Ovary (tissue), 9 donors: ENCODE measurements around the gene KRTAP19-7. TPM values are rescaled to one million over a fixed set of nuclear protein-coding genes. Genes with fewer than 3 reads are reported as not detected.

Experiments
- DNase-seq, 5 donors: peaks; one replicate each; pipeline ENCODE4 v3.0.0-alpha.2; 2019 to 2020
- H3K27ac ChIP-seq, 2 donors: fragments of 200-600 bp; one replicate each; pipeline versions ENCODE4 v1.5.1 to v1.8.0; 2019 to 2022
- H3K27me3 ChIP-seq: fragments of 200-600 bp; one replicate; pipeline ENCODE4 v1.8.0; 2022
- H3K36me3 ChIP-seq: fragments of 200-600 bp; sonication (generic); one replicate; pipeline ENCODE4 v1.5.1; 2019
- H3K4me1 ChIP-seq: one replicate; pipeline ENCODE4 v1.8.1; 2013; ENCODE audit warnings: mild to moderate bottlenecking, moderate library complexity; ENCODE audit not compliant: insufficient read depth
- H3K4me3 ChIP-seq: fragments of 200-600 bp; sonication (generic); one replicate; pipeline ENCODE4 v1.5.1; 2017
- H3K9me3 ChIP-seq, 2 donors: fragments of 200-600 bp in 1 of 2; sonication (generic) in 1 of 2; one replicate each; pipeline versions ENCODE4 v1.5.1 to v1.8.1; 2013 to 2019; ENCODE audit warnings: mild to moderate bottlenecking in 1 of 2, moderate library complexity in 1 of 2
- CTCF ChIP-seq, 3 donors: fragments of 450-650 bp in 2 of 3; fragments of 200-600 bp in 1 of 3; IDR thresholded peaks; one replicate each; pipeline versions ENCODE4 v1.5.1 to v1.8.0; 2016 to 2022; ENCODE audit warnings: antibody characterized with exemption in 3 of 3, mild to moderate bottlenecking in 1 of 3
- EP300 ChIP-seq: sonication (generic); formaldehyde crosslinking; IDR thresholded peaks from one replicate; pipeline ENCODE4 v1.6.1; 2017; ENCODE audit warnings: antibody characterized with exemption
- POLR2A ChIP-seq: fragments of 450-650 bp; IDR thresholded peaks from one replicate; pipeline ENCODE4 v1.6.1; 2017; ENCODE audit warnings: antibody characterized with exemption, mild to moderate bottlenecking, moderate library complexity
- WGBS, 3 donors: extraction: QIAGEN DNeasy Blood & Tissue Kit in 1 of 3; methylation state at CpG; one replicate each; pipeline versions ENCODE4 v1.1.5 to v1.1.7; 2013 to 2017; 5-methylcytosine and 5-hydroxymethylcytosine counted together
- intact Hi-C, 4 donors: fragments of 100-400 bp; cut with DNase I; formaldehyde crosslinking; loops; one replicate each; pipeline versions ENCODE4 v1.11.0 to v1.15.1; 2022 to 2023
- polyA plus RNA-seq, 2 donors: library from polyadenylated mRNA; stranded (reverse); fragments of 200-250 nt in 1 of 2; fragments of 350-450 nt in 1 of 2; fragmentation: Illumina TruSeq in 1 of 2; extraction: RNeasy Lipid Tissue Mini Kit (QIAGEN cat#74804) in 1 of 2; gene quantifications; one replicate each; pipeline ENCODE4 v1.2.3, GENCODE V29; 2013 to 2014
- total RNA-seq, 7 donors: library from RNA; depleted of rRNA in 2 of 7; stranded (reverse); fragments of >200 nt in 2 of 7; fragmentation: NEBNext Ultra II Directional in 3 of 7; extraction: Animal tissue kit (Norgen Biotek cat#: 25700) in 3 of 7; gene quantifications; one replicate each; pipeline versions ENCODE4 v1.1.0 to v1.2.4, GENCODE V29; 2016 to 2023
- donor health status: DM: no; HTN: no; CAD: no; lungs with moderate emphysema.
- donor health status: DM: no; HTN: no; CAD: no.
- donor health status: Bipolar disorder and iron deficiency.
- donor health status: DM: yes; HTN: yes; CAD: no.
- donor health status: DM: no; HTN: no; CAD: no.
- donor health status: DM: yes; HTN: yes; CAD: no.

KRTAP19-7 gene
- total and polyA plus RNA-seq, 9 donors, result not detected

- H3K9me3 ChIP-seq, result no peaks in the 10 kb centered on the region
- no peaks in the 10 kb centered on the region for H3K36me3 ChIP-seq
- no peak for DNase-seq
- H3K4me1 ChIP-seq, result no peaks in the 10 kb centered on the region
- TF ChIP-seq CTCF (IDR thresholded peaks at IDR 0.05) (no peak), EP300 (no peak), POLR2A (no peak)
- H3K27me3 ChIP-seq, result no peaks in the 10 kb centered on the region
- intact Hi-C loops, result no loop called here
- 73 to 80% (median 79%) methylated on average over 2 of the region's 2 CpGs for WGBS, 3 donors
- no peak overlapping the region for H3K4me3 ChIP-seq
- no peak overlapping the region for H3K27ac ChIP-seq
These were observed 843 bp upstream of the KRTAP19-7 start for GRCh38 chr21:30561957-30562356.

GRCh38 chr21:30555095-30555494, 6.0 kb downstream of the KRTAP19-7 start:
- Histone ChIP-seq H3K27me3 (no peaks in the 10 kb centered on the region), H3K27ac (no peak overlapping the region), H3K4me1 (no peaks in the 10 kb centered on the region), H3K9me3 (no peaks in the 10 kb centered on the region), H3K4me3 (no peak overlapping the region), H3K36me3 (no peaks in the 10 kb centered on the region)
- 79 to 90% (median 82%) methylated on average over 2 of the region's 2 CpGs for WGBS, 3 donors
- intact Hi-C loops, result no loop called here
- DNase-seq, result no peak
- TF ChIP-seq CTCF (IDR thresholded peaks at IDR 0.05) (no peak), EP300 (no peak), POLR2A (no peak)

GRCh38 chr21:30552782-30553181, 8.3 kb downstream of the KRTAP19-7 start:
- intact Hi-C loops, result no loop called here
- no peaks in the 10 kb centered on the region for H3K9me3 ChIP-seq
- WGBS, 3 donors, result 55 to 76% (median 56%) methylated on average over 1 of the region's 1 CpG

GRCh38 chr21:30541764-30542163, 19.4 kb downstream of the KRTAP19-7 start, which contains the start of gene KRTAP19-6:
TSS of gene KRTAP19-6 (minus strand) at chr21:30541864. CDS start at chr21:30541833, 31 bp downstream.
- 30 to 70% (median 47%) methylated on average over 1 of the region's 1 CpG for WGBS, 3 donors
- H3K36me3 ChIP-seq, result no peaks in the 10 kb centered on the region
- intact Hi-C loops, result no loop called here
- no peaks in the 10 kb centered on the region for H3K4me1 ChIP-seq
- H3K4me3 ChIP-seq, result no peak within 1 kb of the TSS
- DNase-seq, result no peak
- no peaks in the 10 kb centered on the region for H3K9me3 ChIP-seq
- H3K27me3 ChIP-seq, result no peaks in the 10 kb centered on the region
- no peak for TF ChIP-seq EP300
- TF ChIP-seq POLR2A, result no peak
- no peak for TF ChIP-seq CTCF (IDR thresholded peaks at IDR 0.05)
- H3K27ac ChIP-seq, result no peak within 1 kb of the TSS

More at GRCh38 chr21:30552782-30553181, 8.3 kb downstream of the KRTAP19-7 start:
- Histone ChIP-seq H3K36me3 (no peaks in the 10 kb centered on the region), H3K27ac (no peak overlapping the region), H3K4me1 (no peaks in the 10 kb centered on the region), H3K4me3 (no peak overlapping the region), H3K27me3 (no peaks in the 10 kb centered on the region)
- TF ChIP-seq EP300 (no peak), POLR2A (no peak), CTCF (IDR thresholded peaks at IDR 0.05) (no peak)
- DNase-seq, result no peak

GRCh38 chr21:30518876-30519275, 42.2 kb downstream of the KRTAP19-7 start:
- 50 to 77% (median 76%) methylated on average over 1 of the region's 1 CpG for whole genome bisulfite sequencing, 3 donors

More at GRCh38 chr21:30518876-30519275, 42.2 kb downstream of the KRTAP19-7 start:
- Histone ChIP-seq H3K36me3 (no peaks in the 10 kb centered on the region), H3K9me3 (no peaks in the 10 kb centered on the region), H3K27ac (no peak overlapping the region), H3K27me3 (no peaks in the 10 kb centered on the region), H3K4me3 (no peak overlapping the region), H3K4me1 (no peaks in the 10 kb centered on the region)
- no peak for TF ChIP-seq EP300
- no peak for TF ChIP-seq CTCF (IDR thresholded peaks at IDR 0.05)
- no peak for TF ChIP-seq POLR2A
- intact Hi-C loops, result no loop called here
- DNase-seq, result no peak
